ENCODE results near the gene AP2M1.

Gene AP2M1

DNA sequence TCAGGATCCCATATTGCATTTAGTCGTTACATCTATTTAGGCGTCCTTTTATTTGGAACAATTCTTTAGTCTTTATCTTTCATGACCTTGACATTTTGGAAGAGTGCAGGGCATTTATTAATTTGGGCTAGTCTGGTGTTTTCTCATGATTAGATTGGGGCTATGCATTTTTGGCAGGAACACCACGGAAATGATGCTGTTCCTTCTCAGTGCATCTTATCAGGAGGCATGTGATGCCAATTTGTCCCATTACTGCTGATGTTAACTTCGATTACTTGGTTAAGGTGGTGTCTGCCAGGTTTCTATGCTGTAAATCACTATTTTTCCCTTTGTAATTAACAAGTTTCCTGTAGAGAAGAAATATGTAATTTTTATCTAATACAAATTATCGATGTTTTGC, 36.6 kb downstream of the AP2M1 start:
- H3K9me3 ChIP-seq, result no peaks in the 10 kb centered on the region
- no peaks in the 10 kb centered on the region for H3K36me3 ChIP-seq
- H3K27me3 ChIP-seq, result peaks cover 6% of the 10 kb centered on the region; the same call in 1 of the 2 replicates
- TF ChIP-seq, protein P1, sequence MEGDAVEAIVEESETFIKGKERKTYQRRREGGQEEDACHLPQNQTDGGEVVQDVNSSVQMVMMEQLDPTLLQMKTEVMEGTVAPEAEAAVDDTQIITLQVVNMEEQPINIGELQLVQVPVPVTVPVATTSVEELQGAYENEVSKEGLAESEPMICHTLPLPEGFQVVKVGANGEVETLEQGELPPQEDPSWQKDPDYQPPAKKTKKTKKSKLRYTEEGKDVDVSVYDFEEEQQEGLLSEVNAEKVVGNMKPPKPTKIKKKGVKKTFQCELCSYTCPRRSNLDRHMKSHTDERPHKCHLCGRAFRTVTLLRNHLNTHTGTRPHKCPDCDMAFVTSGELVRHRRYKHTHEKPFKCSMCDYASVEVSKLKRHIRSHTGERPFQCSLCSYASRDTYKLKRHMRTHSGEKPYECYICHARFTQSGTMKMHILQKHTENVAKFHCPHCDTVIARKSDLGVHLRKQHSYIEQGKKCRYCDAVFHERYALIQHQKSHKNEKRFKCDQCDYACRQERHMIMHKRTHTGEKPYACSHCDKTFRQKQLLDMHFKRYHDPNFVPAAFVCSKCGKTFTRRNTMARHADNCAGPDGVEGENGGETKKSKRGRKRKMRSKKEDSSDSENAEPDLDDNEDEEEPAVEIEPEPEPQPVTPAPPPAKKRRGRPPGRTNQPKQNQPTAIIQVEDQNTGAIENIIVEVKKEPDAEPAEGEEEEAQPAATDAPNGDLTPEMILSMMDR (IDR thresholded peaks at IDR 0.05; ENCODE audit: low read depth, low read length), result no peak
- no peak overlapping the region for H3K4me3 ChIP-seq (ENCODE audit: low read depth, low read length)
- peaks cover 4% of the 10 kb centered on the region for H3K4me1 ChIP-seq
- DNase-seq, result no peak

DNA sequence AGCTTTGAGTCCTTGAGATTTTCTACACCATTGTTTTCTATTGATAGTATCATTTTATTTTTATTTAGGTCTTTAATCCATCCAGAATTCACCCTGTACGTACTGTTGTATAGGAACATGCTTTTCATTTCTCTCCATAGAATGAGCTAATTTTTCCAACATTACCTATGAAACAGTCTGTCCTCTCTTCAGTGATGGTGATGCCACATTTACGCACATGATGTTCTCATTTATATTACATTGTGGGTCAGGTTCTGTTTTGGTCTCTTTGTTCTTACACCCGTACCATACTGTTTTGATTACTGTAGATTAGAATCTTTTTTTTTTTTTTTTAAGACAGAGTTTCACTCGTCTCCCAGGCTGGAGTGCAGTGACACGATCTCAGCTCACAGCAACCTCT, 37.1 kb downstream of the AP2M1 start:
- H3K4me1 ChIP-seq, result peaks cover 4% of the 10 kb centered on the region
- H3K4me3 ChIP-seq (ENCODE audit: low read depth, low read length), result no peak overlapping the region
- TF ChIP-seq, protein P1 (IDR thresholded peaks at IDR 0.05; ENCODE audit: low read depth, low read length), result no peak
- no peak for DNase-seq
- no peaks in the 10 kb centered on the region for H3K36me3 ChIP-seq
- no peaks in the 10 kb centered on the region for H3K9me3 ChIP-seq
- peaks cover 6% of the 10 kb centered on the region; the same call in 1 of the 2 replicates for H3K27me3 ChIP-seq

DNA sequence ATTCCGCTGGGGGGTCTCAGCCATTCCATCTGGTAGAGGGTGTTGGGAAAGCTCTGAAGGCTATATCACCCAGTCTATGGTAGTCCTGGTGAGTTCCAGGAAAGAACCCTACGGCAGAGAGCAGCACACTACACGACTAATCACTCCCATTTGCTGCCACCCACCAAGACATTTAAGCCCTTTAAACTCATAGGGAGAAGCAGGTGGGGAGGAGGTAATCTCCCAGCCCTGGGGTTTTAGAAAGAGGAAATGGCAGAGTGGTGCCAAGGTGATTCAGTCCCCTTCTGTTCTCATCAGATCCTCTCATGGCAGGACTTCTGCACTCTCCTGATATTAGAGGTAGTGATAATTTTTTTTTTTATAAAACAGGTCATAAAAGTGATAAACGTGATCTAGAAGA, 44.2 kb downstream of the AP2M1 start:
- TF ChIP-seq, protein P1 (IDR thresholded peaks at IDR 0.05; ENCODE audit: low read depth, low read length), result no peak
- no peaks in the 10 kb centered on the region for H3K4me1 ChIP-seq
- H3K9me3 ChIP-seq, result no peaks in the 10 kb centered on the region
- no peaks in the 10 kb centered on the region for H3K36me3 ChIP-seq
- H3K4me3 ChIP-seq (ENCODE audit: low read depth, low read length), result no peak overlapping the region
- H3K27me3 ChIP-seq, result no peaks in the 10 kb centered on the region
- no peak for DNase-seq

DNA sequence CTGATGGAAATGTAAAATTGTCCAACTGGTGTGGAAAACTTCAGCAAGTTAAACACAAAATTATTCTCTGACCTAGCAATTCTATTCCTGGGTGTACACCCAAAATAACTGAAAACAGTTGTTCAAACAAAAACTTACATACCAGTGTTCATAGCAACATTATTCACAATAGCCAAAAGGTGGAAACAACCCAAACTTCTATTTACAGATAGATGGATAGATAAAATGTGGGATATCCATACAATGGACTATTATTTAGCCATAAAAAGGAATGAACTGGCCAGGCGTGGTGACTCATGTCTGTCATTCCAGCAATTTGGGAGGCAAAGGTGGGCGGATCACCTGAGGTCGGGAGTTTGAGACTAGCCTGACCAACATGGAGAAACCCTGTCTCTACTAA, 47.9 kb downstream of the AP2M1 start:
- Histone ChIP-seq H3K4me3 (ENCODE audit: low read depth, low read length) (no peak overlapping the region), H3K4me1 (no peaks in the 10 kb centered on the region; the same call in 1 of the 2 replicates), H3K36me3 (no peaks in the 10 kb centered on the region), H3K9me3 (no peaks in the 10 kb centered on the region), H3K27me3 (no peaks in the 10 kb centered on the region)
- TF ChIP-seq, protein P1 (IDR thresholded peaks at IDR 0.05; ENCODE audit: low read depth, low read length), result no peak
- DNase-seq, result no peak

DNA sequence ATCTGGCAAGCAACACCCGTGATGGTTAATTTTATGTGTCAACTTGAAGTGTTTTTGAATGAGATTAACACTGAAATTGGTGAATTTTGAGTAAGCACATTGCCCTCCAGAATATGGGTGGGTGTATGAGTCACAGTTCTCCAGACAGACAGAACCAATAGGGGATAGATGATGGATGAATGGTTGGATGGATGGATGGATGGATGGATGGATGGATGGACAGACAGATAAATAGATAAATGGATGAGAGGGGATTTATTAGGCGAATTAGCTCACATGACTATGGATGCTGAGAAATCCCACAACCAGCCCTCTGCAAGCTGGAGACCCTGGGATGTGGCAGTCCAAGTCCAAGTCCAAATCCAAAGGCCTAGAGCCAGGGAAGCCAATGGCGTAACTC, 49.3 kb downstream of the AP2M1 start:
- H3K36me3 ChIP-seq, result no peaks in the 10 kb centered on the region
- TF ChIP-seq, protein P1 (IDR thresholded peaks at IDR 0.05; ENCODE audit: low read depth, low read length), result no peak
- H3K4me1 ChIP-seq, result no peaks in the 10 kb centered on the region; the same call in 1 of the 2 replicates
- no peak overlapping the region for H3K4me3 ChIP-seq (ENCODE audit: low read depth, low read length)
- no peaks in the 10 kb centered on the region for H3K9me3 ChIP-seq
- DNase-seq, result no peak
- H3K27me3 ChIP-seq, result no peaks in the 10 kb centered on the region

DNA sequence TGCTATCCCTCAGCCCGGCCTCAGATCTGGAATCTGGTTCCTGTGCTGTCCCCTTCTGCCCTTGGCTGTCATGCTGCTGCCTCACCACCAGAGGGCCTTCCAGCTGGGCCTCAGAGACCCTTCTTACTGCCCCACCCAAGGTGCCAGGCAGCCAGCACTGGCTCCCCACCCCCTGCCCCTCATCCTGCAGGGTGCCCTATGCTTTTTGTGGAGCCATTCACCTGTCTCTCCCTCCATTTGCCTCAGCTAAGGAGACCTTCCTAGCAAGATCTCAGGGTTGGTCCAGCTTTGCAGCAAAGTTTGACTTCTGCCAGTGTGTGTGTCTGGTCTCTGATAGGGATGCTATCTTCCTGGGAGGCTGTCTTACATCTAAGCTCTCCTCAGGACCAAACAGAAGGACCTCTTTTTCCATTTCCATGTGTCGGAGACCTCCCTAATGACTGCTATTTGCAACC, 52.9 kb downstream of the AP2M1 start:
- peaks cover 26% of the 10 kb centered on the region for H3K27me3 ChIP-seq
- DNase-seq, result peak; percentile 55
- H3K4me1 ChIP-seq, result no peaks in the 10 kb centered on the region; the same call in 1 of the 2 replicates

More for the DNA sequence above, 52.9 kb downstream of the AP2M1 start:
- H3K9me3 ChIP-seq, result no peaks in the 10 kb centered on the region
- H3K4me3 ChIP-seq (ENCODE audit: low read depth, low read length), result no peak overlapping the region
- no peaks in the 10 kb centered on the region for H3K36me3 ChIP-seq
- TF ChIP-seq, protein P1 (IDR thresholded peaks at IDR 0.05; ENCODE audit: low read depth, low read length), result peak; percentile 81
